BLaER1 treated with 17β-estradiol and CSF1 and Interleukin-3, amounts not matched to agents 10 nM and 100 nM (cell line): ENCODE measurements around the gene MAP1LC3B2.
A peak's percentile ranks its signal among the peaks of the same experiment; 100 is the strongest.

Experiments
- H3K27ac ChIP-seq, 11 experiments: shearing (Covaris generic); formaldehyde crosslinking; 2 replicates each; pipeline ENCODE4 v1.8.1; 2022
- H3K27me3 ChIP-seq, 11 experiments: shearing (Covaris generic); formaldehyde crosslinking; 2 replicates each; pipeline ENCODE4 v1.8.1; 2022
- H3K36me3 ChIP-seq, 11 experiments: shearing (Covaris generic); formaldehyde crosslinking; 2 replicates each; pipeline ENCODE4 v1.8.1; 2022
- H3K4me1 ChIP-seq, 10 experiments: shearing (Covaris generic); formaldehyde crosslinking; 2 replicates each; pipeline ENCODE4 v1.8.1; 2022
- H3K4me2 ChIP-seq, 11 experiments: shearing (Covaris generic); formaldehyde crosslinking; 2 replicates each; pipeline ENCODE4 v1.8.1; 2022
- H3K4me3 ChIP-seq, 10 experiments: shearing (Covaris generic); formaldehyde crosslinking; 2 replicates each; pipeline ENCODE4 v1.8.1; 2022
- H3K9ac ChIP-seq, 11 experiments: shearing (Covaris generic); formaldehyde crosslinking; 2 replicates each; pipeline ENCODE4 v1.8.1; 2022
- H3K9me3 ChIP-seq, 11 experiments: shearing (Covaris generic); formaldehyde crosslinking; replicated peaks in 1 of 11; 2 replicates each; pipeline ENCODE4 v1.8.1; 2022
- H4K20me1 ChIP-seq, 11 experiments: shearing (Covaris generic); formaldehyde crosslinking; 2 replicates each; pipeline ENCODE4 v1.8.1; 2022
- Cebpa-rat ChIP-seq, 11 experiments: shearing (Covaris generic); IDR thresholded peaks; 2 replicates each; pipeline ENCODE4 v1.8.1; 2022

The MAP1LC3B2 gene

DNA sequence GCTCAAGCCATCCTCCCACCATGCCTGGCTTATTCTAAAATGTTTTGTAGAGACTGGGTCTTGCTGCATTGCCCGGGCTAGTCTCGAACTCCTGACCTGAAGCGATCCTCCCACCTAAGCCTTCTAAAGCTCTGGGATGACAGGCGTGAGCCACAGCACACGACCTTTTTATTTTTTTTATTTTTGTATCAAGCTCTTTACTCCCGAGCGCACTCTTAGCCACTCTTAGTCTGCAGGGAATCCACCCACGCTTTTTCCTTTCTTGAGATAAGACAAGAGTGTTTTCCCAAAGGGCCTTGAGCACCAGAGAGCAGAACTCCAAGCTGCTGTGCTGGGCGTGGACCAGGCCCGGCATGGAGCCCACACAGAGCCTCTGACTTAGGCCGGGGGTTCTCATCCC, 23.4 kb downstream of the MAP1LC3B2 start:
- TF ChIP-seq Cebpa-rat (IDR thresholded peaks at IDR 0.05): no peak
- Histone ChIP-seq H4K20me1 (no peaks in the 10 kb centered on the region), H3K4me2 (peak overlapping the region; percentile 7 to 60 (median 50); a peak in 21 of 22 replicates), H3K4me1 (peaks cover 9 to 31% (median 18%) of the 10 kb centered on the region in 10 experiments), H3K9ac (peak overlapping the region in 3 of 11 experiments; percentile 13 to 18 (median 15); a peak in 1 of 22 replicates), H3K9me3 (peaks cover 13 to 57% (median 21%) of the 10 kb centered on the region in 11 experiments), H3K4me3 (no peak overlapping the region), H3K27ac (peak overlapping the region in 6 of 11 experiments; percentile 1 to 34 (median 19); a peak in 5 of 22 replicates), H3K27me3 (no peaks in the 10 kb centered on the region), H3K36me3 (0 out of 22 replicates have a peak, but pooled peaks cover 0 to 4% (median 0%) of the 10 kb centered on the region in 11 experiments)

DNA sequence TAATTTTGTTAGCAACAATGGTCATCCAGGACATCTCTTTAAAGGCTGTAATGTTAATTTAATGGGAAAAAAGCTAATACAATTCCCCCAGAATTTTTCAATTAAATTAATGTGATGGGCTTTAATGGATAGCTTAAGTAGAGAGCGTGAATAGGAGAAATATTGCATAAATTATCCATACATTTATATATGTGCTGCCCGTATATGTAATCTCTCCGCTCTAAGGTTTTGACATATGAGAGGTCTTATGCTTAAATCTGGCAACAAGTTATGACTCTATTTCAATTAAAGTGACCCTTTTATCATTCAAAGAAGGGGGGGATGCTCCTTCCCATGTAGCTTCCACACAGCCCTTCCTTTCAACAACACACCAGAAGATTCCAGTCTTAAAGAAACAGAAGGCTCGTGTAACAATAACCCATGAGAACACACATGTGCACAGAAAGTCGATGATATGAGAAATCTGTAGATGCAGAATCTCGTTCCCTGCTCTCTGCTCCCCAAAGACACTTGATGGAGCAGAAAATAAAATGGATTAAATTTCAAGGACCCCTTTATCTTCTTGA, 24.0 kb downstream of the MAP1LC3B2 start:
- H3K4me3 ChIP-seq: no peak overlapping the region
- no peak for TF ChIP-seq Cebpa-rat (IDR thresholded peaks at IDR 0.05)
- no peaks in the 10 kb centered on the region for H3K27me3 ChIP-seq
- 0 out of 22 replicates have a peak, but pooled peaks cover 0 to 4% (median 0%) of the 10 kb centered on the region in 11 experiments for H3K36me3 ChIP-seq
- peaks cover 9 to 31% (median 18%) of the 10 kb centered on the region in 10 experiments for H3K4me1 ChIP-seq
- peak overlapping the region in 2 of 11 experiments; percentile 29 to 34; a peak in 2 of 22 replicates for H3K27ac ChIP-seq
- peaks cover 13 to 56% (median 21%) of the 10 kb centered on the region in 11 experiments for H3K9me3 ChIP-seq
- no peaks in the 10 kb centered on the region for H4K20me1 ChIP-seq
- H3K9ac ChIP-seq: 0 out of 22 replicates have a peak overlapping the region, but pooled peaks of 2 of the 11 experiments have one; percentile 15 to 18
- H3K4me2 ChIP-seq: peak overlapping the region in 10 of 11 experiments; percentile 29 to 60 (median 52); a peak in 19 of 22 replicates

DNA sequence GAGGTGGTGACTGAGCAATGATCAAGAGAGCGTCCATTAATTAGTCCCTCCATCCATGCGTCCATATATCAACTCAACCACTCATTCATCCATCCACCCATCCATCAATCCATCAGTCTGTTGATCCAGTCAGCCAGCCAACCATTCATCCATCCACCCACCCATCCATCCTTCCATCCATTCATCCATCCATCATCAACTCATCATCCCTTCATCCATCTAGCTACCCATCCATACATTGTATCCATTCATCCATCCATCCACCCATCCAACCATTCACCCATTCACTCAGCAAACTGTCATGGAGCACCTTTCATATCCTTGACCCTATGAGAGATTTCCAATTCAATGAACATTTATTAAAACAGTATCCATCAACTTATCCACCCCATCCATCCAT, 28.1 kb downstream of the MAP1LC3B2 start:
- Histone ChIP-seq H3K36me3 (0 out of 22 replicates have a peak, but pooled peaks cover 0 to 4% (median 0%) of the 10 kb centered on the region in 11 experiments), H3K27ac (no peak overlapping the region), H4K20me1 (no peaks in the 10 kb centered on the region), H3K4me2 (no peak overlapping the region), H3K4me3 (no peak overlapping the region), H3K27me3 (no peaks in the 10 kb centered on the region), H3K9me3 (peaks cover 13 to 33% (median 16%) of the 10 kb centered on the region in 11 experiments), H3K9ac (no peak overlapping the region), H3K4me1 (peaks cover 15 to 42% (median 31%) of the 10 kb centered on the region in 10 experiments)
- no peak for TF ChIP-seq Cebpa-rat (IDR thresholded peaks at IDR 0.05)

DNA sequence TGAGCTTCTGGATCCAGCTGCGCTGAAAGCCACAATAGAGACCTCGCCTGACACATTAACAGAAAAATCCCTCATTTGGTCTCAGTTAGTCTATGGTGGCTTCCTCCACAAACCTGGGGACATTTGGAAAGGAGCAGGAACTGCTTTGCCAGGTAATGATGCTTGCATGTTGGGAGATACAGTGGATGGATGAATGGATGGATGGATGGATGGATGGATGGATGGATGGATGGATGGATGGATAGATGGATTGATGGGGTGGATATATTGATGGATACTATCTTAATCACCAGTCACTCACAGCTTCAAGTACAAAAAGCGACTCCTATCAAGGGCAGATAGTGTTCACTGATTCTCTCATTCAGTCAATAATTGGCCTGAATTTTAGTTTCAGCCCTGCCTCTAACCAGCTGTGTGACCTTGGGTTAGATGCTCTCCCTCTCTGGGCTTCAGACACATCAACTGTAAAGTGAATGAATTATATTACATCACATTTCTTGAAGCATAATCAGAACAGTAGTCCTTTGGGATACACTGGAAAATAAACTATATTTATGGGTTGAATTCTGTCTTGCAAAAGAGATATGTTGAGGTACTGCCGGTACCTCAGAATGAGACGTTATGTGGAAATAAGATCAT, 29.3 kb downstream of the MAP1LC3B2 start:
- Histone ChIP-seq H3K4me2 (no peak overlapping the region), H4K20me1 (no peaks in the 10 kb centered on the region), H3K4me1 (peaks cover 17 to 43% (median 33%) of the 10 kb centered on the region in 10 experiments), H3K27ac (no peak overlapping the region), H3K36me3 (0 out of 22 replicates have a peak, but pooled peaks cover 0 to 4% (median 0%) of the 10 kb centered on the region in 11 experiments), H3K27me3 (no peaks in the 10 kb centered on the region), H3K4me3 (no peak overlapping the region), H3K9me3 (peaks cover 13 to 33% (median 16%) of the 10 kb centered on the region in 11 experiments), H3K9ac (no peak overlapping the region)
- TF ChIP-seq Cebpa-rat (IDR thresholded peaks at IDR 0.05): no peak

DNA sequence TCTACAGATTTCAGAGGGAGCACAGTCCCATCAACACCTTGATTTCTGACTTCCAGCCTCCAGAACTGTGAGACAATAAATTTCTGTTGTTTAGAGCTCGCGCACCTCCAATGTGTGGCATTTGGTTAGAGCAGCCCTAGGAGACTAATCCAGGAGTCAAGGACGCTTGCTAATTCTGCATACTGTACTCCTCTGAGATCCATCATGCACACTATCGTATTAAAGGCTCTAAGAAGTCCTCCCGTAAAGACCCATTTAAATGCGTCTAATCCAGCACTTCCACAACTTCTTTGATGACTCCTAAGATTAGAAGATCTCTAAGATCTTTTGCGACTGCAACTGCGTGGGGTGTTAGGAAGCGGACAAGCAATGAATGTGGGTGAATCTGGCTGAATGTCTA, 30.4 kb downstream of the MAP1LC3B2 start:
- TF ChIP-seq Cebpa-rat (IDR thresholded peaks at IDR 0.05): no peak

DNA sequence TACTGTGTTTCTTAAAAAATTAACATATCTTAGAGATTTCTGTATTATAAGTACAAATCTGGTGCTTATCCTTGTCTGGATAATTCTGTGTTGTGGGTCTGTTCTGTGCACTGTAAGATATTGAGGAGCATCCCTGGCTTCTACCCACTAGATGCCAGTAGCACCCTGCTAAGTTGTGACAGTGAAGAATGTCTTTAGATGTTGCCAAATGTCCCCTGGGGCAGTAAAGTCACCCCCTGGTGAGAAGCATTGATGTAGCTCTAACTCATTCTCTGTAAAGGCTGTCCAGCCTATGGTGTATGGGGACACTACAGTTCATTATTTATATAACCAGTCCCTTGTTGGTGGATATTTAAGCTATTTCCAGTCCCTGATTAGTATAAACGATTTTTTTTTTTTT, 31.4 kb downstream of the MAP1LC3B2 start:
- Histone ChIP-seq H3K9ac (no peak overlapping the region), H3K4me2 (peak overlapping the region in 9 of 11 experiments; percentile 19 to 70 (median 45); a peak in 15 of 22 replicates), H3K9me3 (peaks cover 0 to 17% (median 3%) of the 10 kb centered on the region in 11 experiments; a peak in 18 of 22 replicates), H3K4me3 (no peak overlapping the region), H3K27me3 (no peaks in the 10 kb centered on the region), H3K4me1 (peaks cover 37 to 64% (median 53%) of the 10 kb centered on the region in 10 experiments), H4K20me1 (no peaks in the 10 kb centered on the region), H3K27ac (peak overlapping the region in 3 of 11 experiments; percentile 26 to 77 (median 41); a peak in 6 of 22 replicates), H3K36me3 (no peaks in the 10 kb centered on the region)
- no peak for TF ChIP-seq Cebpa-rat (IDR thresholded peaks at IDR 0.05)

More for the DNA sequence above, 30.4 kb downstream of the MAP1LC3B2 start:
- Histone ChIP-seq H3K4me2 (no peak overlapping the region), H3K4me3 (no peak overlapping the region), H3K36me3 (0 out of 22 replicates have a peak, but pooled peaks cover 0 to 4% (median 0%) of the 10 kb centered on the region in 11 experiments), H3K4me1 (peaks cover 28 to 54% (median 44%) of the 10 kb centered on the region in 10 experiments), H3K27ac (no peak overlapping the region), H3K9ac (no peak overlapping the region), H3K9me3 (peaks cover 9 to 27% (median 13%) of the 10 kb centered on the region in 11 experiments), H4K20me1 (no peaks in the 10 kb centered on the region), H3K27me3 (no peaks in the 10 kb centered on the region)

DNA sequence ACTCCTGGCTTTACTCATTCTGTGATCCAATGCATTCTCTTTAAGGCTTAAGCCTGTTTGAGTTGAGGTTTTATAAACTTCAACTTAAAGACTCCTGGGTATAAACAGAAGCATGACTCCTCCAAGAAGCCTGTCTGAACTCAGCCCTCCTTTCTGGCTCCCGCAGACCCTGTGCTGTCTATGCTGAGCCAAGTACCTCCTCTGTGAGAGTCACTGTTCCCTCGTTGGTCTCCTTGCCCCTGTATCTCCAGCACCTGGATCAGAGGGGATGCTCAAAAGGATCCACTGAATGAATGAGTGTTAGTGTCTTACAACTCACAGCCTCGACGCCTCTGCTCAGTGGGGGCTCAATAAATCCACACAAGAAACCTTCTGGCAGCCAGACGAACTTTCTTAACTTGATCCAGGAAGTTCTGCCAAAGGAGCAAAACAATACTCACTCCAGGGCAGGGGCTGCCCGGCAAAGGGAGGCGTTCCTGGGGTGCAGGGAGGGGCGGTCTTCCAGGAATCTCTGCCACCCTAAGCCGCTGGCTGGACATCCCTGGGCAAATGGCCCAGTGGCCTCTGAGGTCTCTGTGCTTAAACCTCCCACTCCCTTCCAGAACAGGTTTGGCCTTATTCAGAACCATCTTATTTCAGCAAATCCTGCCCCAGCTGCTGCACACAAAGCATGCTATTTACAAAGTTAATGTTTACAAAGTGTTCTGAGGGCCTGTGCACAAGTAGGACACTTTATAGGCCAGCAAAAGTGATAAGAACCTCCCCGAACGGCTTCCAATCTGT, 32.9 kb downstream of the MAP1LC3B2 start:
- peak overlapping the region; percentile 14 to 89 (median 45) for H3K4me2 ChIP-seq
- H3K36me3 ChIP-seq: no peaks in the 10 kb centered on the region
- no peak overlapping the region for H3K4me3 ChIP-seq
- no peak for TF ChIP-seq Cebpa-rat (IDR thresholded peaks at IDR 0.05)
- peak overlapping the region; percentile 3 to 55 (median 23); a peak in 14 of 22 replicates for H3K9ac ChIP-seq
- peaks cover 0 to 5% (median 0%) of the 10 kb centered on the region in 11 experiments; a peak in 1 of 22 replicates for H3K9me3 ChIP-seq
- H3K27me3 ChIP-seq: no peaks in the 10 kb centered on the region
- H3K27ac ChIP-seq: peak overlapping the region in 10 of 11 experiments; percentile 31 to 83 (median 72); a peak in 21 of 22 replicates
- H3K4me1 ChIP-seq: peaks cover 37 to 57% (median 50%) of the 10 kb centered on the region in 10 experiments
- no peaks in the 10 kb centered on the region for H4K20me1 ChIP-seq

DNA sequence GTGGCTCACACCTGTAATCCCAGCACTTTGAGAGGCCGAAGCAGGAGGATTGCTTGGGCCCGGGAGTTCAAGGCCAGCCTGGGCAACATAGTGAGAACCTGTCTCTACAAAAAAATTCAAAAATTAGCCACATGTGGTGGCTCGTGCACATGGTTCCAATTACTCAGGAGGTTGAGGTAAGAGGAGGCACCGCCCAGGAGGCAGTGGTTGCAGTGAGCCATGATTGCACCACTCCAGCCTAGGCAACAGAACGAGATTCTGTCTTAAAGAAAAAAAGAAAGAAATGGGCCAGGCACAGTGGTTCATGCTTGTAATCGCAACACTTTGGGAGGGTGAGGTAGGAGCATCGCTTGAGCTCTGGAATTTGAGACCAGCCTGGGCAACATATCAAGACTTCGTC, 33.5 kb downstream of the MAP1LC3B2 start:
- peak overlapping the region in 6 of 11 experiments; percentile 4 to 55 (median 30); a peak in 4 of 22 replicates for H3K9ac ChIP-seq
- H3K27me3 ChIP-seq: no peaks in the 10 kb centered on the region
- no peaks in the 10 kb centered on the region for H4K20me1 ChIP-seq
- peaks cover 37 to 57% (median 50%) of the 10 kb centered on the region in 10 experiments for H3K4me1 ChIP-seq
- H3K27ac ChIP-seq: peak overlapping the region in 10 of 11 experiments; percentile 31 to 83 (median 78); a peak in 19 of 22 replicates
- peak overlapping the region; percentile 14 to 89 (median 45); a peak in 18 of 22 replicates for H3K4me2 ChIP-seq
- no peaks in the 10 kb centered on the region for H3K36me3 ChIP-seq
- TF ChIP-seq Cebpa-rat (IDR thresholded peaks at IDR 0.05): peak in 2 of 11 experiments; percentile 46 to 64; a peak in 2 of 22 replicates
- H3K4me3 ChIP-seq: no peak overlapping the region
- no peaks in the 10 kb centered on the region for H3K9me3 ChIP-seq
